ENCODE measurements around the gene BTBD9.

- TF ChIP-seq, protein P1, sequence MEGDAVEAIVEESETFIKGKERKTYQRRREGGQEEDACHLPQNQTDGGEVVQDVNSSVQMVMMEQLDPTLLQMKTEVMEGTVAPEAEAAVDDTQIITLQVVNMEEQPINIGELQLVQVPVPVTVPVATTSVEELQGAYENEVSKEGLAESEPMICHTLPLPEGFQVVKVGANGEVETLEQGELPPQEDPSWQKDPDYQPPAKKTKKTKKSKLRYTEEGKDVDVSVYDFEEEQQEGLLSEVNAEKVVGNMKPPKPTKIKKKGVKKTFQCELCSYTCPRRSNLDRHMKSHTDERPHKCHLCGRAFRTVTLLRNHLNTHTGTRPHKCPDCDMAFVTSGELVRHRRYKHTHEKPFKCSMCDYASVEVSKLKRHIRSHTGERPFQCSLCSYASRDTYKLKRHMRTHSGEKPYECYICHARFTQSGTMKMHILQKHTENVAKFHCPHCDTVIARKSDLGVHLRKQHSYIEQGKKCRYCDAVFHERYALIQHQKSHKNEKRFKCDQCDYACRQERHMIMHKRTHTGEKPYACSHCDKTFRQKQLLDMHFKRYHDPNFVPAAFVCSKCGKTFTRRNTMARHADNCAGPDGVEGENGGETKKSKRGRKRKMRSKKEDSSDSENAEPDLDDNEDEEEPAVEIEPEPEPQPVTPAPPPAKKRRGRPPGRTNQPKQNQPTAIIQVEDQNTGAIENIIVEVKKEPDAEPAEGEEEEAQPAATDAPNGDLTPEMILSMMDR (IDR thresholded peaks at IDR 0.05): no peak
- no peak for TF ChIP-seq EZH2 (IDR thresholded peaks at IDR 0.05; ENCODE audit: borderline replicate concordance, insufficient read depth, low read depth, low read length, poor library complexity, severe bottlenecking)
These were observed 235.4 kb downstream of the BTBD9 start for GRCh38 chr6:38404355-38404754.

All from B cell (primary cell).